GM21360 (cell line): Measurements from ENCODE around the gene NR1I2.

Experiments used
- ATAC-seq: cut with Tn5 transposase; IDR thresholded peaks from one replicate; pipeline ENCODE4 v1.9.1; 2021; ENCODE audit warnings: mild to moderate bottlenecking, moderate library complexity; ENCODE audit not compliant: unreplicated experiment

NR1I2 gene

GRCh38 chr3:119778811-119779210 is 3.1 kb upstream of the NR1I2 start:
- no peak for ATAC-seq

DNA sequence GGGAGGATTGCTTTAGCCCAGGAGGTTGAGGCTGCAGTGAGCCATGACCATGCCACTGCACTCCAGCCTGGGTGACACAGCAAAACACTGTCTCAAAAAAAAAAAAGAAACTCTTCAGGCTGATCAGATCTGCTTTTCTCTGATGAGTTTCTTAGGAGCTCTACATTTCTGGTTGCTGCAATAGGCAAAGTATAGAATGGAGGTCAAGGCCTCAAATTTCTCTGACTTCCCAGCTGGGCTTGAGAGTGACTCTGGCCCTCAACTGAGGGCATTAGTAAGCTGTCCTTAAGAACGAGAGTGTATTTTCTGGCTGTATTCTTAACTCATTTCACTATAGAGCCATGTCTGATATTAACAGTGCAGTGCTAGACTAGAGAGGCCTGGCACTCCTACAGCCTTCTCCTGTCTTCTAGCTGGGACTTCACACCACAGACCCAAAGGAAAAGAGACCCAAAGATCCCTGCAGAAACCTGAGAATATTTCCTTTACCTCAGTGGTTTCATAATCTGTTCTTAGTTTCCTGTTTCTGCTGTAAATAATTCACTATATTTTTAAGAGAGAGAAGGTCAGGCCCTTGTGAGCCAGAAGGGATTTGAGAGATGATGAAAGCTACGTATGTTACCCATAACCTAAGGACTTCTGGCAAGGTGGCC is 2.0 kb upstream of the NR1I2 start:
- no peak for ATAC-seq

GRCh38 chr3:119782460-119782859 is 559 bp downstream of the NR1I2 start:
- ATAC-seq: no peak

- no peak for ATAC-seq
Measured at GRCh38 chr3:119783255-119783654, 1.4 kb downstream of the NR1I2 start.

DNA sequence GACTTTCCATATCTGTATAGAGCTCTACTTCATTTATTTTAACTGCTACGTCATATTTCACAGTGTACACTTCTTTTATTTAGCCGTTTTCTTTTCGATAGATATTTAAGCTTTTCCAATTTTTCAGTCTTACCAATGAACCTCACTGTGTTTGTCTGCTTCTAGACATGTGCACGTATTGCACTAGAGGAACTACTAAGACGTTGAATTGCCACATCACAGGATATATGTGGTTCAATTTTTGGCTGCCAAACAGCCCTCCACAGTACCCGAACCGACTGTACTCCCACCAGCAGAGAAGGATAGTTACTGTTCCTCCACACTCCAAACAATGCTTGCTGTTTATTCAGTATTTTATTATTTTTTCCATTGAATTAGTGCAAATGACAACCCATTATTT is 2.0 kb downstream of the NR1I2 start:
- ATAC-seq: no peak

- no peak for ATAC-seq
Measured at GRCh38 chr3:119786409-119786808, 4.5 kb downstream of the NR1I2 start.

GRCh38 chr3:119790369-119790768 is 8.5 kb downstream of the NR1I2 start:
- no peak for ATAC-seq

GRCh38 chr3:119792270-119792669 is 10.4 kb downstream of the NR1I2 start:
- no peak for ATAC-seq

- ATAC-seq: no peak
Measured at GRCh38 chr3:119794401-119794800, 12.5 kb downstream of the NR1I2 start.

- ATAC-seq: no peak
Measured at GRCh38 chr3:119794971-119795612, 13.2 kb downstream of the NR1I2 start.

DNA sequence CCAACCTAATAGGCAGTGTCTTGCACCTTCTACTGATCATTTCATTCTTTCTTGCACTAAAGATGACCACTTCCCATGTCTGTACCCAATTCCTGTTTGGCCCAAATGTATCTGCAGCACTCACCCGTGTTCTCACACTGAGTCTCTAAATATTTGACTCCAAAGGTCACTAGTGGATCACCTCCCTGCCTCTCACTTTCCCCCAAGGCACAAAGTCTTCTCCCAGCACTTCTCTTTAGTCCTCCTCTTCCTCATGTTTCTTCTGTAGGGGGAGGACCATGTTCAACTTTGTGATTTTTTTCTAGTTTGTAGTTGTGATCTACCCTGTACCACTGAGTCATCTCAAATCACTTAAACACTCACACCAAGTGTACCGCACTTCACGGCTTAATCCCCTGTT is 13.9 kb downstream of the NR1I2 start:
- ATAC-seq: no peak

DNA sequence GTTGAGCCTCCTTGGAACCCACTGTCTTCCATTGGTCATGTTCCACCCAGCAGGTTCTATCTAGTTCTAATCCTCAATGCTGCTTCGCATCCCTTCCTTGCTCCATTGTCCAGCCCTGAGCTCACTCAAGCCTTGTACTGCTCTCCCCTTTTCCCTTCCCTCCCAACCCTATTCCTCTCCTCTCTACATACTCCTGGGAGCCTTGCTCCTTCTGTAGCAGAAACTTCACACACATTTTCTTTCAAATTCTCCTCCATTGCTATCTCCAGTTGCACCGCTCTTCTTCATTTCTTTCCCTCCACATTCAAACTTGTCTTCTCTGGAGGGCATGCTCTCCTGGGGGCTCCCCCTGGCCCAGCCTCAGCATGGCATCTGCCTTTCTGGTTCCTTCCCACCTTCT is 14.5 kb downstream of the NR1I2 start:
- ATAC-seq: no peak

DNA sequence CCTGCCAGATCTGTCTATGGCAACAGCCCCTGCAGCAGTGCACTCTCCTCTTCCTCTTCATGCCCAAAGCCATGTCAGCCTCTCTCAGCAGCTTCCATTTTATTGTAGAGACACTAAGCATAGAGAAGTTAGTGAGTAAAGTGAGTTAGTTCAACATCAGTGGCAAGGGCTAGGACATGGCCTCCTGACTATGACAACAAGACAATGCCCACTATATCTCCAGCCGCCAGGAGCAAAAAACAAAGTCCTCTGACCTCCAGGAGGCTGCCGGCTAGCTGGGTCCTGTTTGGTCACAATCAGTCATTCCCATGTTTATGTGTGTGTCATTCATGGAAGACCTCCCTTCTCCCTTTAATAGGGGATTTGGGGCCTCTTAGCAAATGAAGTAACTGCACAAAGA is 14.9 kb downstream of the NR1I2 start:
- ATAC-seq: no peak

DNA sequence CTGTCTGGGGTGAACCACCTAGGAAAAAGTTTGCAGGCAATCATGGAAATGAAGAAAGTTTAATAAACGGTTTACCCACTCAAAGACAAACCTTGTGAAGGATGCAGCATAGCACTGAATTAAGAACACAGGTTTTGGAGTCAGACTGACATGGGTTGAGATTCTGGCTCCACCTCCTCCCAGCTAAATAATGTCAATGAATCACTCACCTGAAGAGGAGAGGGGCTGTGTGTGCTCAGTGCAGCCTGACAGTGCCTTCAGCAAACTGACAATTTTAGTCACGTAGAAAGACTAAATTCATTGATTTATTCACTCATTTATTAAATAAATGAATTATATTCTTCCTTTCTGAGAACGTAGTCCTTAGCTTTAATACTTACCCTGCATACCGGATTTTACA is 18.9 kb downstream of the NR1I2 start:
- ATAC-seq: no peak

DNA sequence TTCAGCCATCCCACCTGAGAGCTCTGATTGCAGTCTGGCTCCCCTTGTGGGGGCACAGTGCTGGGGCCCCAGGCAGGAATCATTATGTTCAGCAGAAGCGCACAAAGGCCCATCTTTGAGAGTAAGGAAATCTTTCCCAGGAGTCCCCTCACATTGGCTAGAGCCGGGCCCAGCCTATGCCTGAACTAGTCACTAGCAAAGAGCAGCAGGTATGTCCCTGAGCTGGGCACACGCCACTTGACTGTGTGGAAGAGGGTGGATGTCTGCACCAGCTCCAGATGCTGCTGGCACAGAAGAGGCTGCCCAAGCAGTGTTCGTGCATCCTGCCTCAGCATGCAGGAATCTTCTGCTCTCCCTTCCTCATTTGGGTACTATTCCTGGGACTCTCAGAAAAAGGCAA is 26.3 kb downstream of the NR1I2 start:
- ATAC-seq: no peak

- ATAC-seq: no peak
Measured at GRCh38 chr3:119808843-119809242, 26.9 kb downstream of the NR1I2 start.

- peak; percentile 32 for ATAC-seq
Measured at GRCh38 chr3:119809249-119810017, 27.5 kb downstream of the NR1I2 start.

DNA sequence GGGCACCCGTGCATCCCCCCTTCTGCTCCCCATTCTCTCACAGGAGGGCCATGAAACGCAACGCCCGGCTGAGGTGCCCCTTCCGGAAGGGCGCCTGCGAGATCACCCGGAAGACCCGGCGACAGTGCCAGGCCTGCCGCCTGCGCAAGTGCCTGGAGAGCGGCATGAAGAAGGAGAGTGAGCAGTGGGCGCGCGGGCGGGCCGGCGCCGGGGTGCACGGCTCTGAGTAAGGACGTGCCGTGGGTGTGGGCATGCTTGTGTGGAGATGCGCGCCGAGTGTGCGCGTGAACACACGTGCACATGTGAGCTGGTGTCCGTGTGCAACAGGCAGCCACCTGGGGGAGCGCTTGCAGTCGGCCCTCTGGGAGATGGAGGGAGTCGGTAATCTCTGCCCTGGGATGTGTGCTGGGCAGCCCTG is 28.1 kb downstream of the NR1I2 start:
- peak; percentile 77 for ATAC-seq

DNA sequence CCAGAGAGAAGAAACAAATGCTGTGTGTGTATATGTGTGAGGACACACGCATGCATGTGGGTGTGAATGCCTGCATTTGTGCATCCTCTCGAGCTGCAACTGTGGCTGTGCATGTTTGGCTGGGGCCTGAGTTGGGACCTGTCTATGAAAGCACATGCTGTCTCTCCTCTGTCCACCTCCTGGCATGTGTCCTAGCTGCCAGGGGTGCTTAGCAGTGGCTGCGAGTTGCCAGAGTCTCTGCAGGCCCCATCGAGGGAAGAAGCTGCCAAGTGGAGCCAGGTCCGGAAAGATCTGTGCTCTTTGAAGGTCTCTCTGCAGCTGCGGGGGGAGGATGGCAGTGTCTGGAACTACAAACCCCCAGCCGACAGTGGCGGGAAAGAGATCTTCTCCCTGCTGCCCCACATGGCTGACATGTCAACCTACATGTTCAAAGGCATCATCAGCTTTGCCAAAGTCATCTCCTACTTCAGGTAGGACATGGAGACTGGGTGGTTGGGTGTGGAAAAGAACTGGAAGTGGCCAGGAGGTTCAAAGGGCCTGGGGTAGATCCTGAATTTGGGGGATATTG is 30.7 kb downstream of the NR1I2 start:
- ATAC-seq: no peak

GRCh38 chr3:119815716-119816115 is 33.8 kb downstream of the NR1I2 start:
- ATAC-seq: no peak

DNA sequence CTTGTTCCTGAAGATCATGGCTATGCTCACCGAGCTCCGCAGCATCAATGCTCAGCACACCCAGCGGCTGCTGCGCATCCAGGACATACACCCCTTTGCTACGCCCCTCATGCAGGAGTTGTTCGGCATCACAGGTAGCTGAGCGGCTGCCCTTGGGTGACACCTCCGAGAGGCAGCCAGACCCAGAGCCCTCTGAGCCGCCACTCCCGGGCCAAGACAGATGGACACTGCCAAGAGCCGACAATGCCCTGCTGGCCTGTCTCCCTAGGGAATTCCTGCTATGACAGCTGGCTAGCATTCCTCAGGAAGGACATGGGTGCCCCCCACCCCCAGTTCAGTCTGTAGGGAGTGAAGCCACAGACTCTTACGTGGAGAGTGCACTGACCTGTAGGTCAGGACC is 35.2 kb downstream of the NR1I2 start:
- no peak for ATAC-seq
